HG02938 (cell line): ENCODE measurements around the gene TMEM242.
"Not testable (repeated sequence)": the region's sequence is repeated elsewhere in the genome, so short reads cannot be mapped to it uniquely, and the experiment has no call there.

Source experiments
- ATAC-seq: cut with Tn5 transposase; IDR thresholded peaks from one replicate; pipeline ENCODE4 v1.9.1; 2021; ENCODE audit warnings: mild to moderate bottlenecking, moderate library complexity; ENCODE audit not compliant: unreplicated experiment

TMEM242 gene

DNA sequence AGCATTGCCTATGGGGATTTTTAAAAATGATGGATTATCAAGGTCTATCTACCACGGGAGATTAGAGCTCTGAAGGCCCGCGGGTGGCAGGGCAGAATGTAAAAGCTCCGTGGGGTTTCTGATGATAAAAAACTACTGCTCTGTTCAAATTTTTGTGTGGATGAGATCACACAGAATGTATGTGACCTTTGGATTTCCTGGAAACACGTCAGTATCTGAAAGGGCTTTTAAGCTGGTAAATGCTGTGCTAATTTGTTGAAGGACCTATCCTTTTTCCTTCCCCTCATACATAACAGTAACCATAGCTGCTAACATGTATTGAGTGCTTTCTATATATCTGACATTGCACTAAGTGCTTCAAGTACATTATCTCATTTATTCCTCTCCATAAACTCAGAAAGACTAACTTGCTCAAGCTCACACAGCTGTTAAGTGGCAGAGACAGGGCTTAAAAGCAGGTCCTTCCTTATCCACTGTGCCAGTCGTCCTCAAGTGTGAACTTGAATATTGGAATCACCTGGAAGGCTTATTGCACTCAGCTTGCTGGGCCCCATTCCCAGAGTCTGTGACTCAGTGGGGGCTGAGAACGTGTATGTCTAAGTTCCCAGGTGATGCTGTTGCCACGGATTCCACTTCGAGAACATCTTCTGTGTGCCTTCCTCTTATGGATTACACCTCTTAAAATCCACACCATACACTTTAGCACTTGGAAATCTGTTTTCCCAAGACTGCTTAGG lies 1.9 kb upstream of the TMEM242 start:
- ATAC-seq: no peak

DNA sequence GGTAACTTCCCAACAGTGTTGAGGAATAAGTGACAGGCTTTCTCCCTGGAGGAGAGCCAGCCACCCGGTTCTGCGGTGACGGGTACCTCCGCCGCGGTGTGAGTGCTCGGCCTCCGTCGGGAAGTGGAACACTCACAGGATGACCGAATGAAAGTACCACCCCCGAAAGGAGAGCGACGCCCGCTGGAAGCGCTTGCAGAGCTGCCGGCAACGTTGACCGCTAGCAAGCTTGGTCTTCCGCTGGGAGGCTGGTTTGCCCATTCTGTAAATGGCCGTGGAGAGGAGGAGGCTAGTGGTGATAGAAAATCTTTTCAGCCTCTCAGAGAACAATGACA lies 614 bp upstream of the TMEM242 start:
- ATAC-seq: peak; percentile 28

DNA sequence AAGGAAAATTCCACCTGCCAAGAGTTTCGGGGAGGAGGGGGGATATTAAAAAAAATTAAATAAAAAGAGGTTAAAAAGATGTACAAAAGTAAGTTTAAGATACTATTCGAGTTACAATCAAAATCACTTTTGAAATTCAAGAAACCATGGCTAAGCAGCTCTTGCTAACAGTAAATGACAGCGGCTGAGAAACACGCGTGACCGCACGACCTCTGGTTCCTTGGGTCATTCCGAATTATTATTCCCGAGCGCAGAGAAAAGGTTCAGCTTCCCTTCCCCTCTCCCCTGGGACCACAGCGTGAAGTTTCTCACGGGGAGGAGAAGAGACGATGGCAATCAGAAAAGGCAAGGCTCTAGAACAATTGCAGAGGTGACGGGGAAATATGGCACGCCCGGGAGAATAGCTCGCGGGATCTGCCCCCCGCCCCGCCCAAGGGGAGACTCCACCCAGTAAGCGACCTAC lies 496 bp downstream of the TMEM242 start:
- ATAC-seq: no peak

DNA sequence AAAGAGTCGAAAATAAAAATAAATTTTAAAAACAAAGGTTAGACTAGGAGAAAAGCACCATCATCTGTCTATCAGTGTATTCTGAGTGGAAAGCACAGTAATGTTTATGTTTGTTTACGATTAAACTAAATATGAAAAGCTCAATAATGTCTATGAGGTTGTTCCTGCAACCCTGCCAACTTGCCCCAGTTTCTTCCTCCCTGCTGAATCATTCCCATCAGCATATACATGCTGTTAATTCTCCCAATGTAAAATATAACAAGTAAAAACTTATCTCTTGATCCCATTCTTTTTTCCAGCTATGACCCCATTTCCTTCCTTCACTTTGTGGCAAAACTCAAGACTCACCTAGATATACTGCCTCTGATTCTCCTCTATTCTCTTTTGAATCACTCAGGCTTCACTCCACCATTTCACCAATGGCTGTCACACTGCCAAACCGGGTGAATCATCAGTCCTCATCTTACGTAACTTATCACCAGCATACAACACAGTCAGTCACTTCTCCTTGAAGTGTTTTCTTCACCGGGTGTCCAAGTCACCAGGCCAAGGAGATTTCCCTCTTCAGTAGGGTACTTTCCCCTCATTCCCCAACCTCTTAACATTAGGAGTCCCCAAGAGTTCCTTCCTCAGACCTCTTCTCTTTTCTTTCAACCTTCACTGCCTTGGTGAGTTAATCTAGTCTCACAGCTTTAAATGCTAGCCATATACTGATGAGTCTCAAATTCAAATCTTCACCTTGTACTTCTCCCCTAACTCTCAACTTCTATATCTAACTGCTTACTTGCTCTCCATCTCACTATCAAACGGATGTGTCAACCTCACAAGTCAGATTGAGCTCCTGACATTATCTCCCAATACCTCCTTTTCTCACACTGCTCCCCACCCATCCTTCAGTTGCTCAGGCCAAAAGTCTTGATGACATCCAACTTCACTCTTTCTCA lies 6.2 kb downstream of the TMEM242 start:
- ATAC-seq: no peak

DNA sequence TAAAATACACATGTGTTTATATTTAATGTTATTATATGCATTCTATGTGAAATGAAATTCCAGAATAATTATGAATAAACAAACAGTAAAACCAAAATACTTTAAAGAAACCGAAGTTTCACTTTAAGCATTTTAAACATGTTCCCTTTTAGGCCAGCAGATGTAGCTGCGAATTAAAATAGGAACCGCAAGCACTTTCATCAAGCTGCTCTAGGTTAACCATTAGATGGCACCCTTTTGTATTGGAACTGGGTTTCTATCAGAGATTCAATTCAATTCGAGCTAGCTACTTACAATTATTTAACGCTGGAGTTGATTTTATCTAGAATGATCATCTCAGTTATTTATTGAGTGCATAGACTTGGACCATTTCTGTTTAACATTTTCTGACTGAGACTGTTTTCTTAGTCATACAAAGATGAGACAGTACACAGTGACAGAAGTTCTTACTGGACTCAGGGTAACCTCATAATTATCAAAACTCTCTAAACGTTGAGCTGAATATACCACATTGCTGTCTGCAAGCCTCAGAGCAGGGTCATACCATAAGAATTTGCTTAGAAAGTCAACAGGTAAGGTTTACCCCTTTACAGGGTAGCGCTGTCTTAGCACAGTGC lies 8.5 kb downstream of the TMEM242 start:
- ATAC-seq: no peak

DNA sequence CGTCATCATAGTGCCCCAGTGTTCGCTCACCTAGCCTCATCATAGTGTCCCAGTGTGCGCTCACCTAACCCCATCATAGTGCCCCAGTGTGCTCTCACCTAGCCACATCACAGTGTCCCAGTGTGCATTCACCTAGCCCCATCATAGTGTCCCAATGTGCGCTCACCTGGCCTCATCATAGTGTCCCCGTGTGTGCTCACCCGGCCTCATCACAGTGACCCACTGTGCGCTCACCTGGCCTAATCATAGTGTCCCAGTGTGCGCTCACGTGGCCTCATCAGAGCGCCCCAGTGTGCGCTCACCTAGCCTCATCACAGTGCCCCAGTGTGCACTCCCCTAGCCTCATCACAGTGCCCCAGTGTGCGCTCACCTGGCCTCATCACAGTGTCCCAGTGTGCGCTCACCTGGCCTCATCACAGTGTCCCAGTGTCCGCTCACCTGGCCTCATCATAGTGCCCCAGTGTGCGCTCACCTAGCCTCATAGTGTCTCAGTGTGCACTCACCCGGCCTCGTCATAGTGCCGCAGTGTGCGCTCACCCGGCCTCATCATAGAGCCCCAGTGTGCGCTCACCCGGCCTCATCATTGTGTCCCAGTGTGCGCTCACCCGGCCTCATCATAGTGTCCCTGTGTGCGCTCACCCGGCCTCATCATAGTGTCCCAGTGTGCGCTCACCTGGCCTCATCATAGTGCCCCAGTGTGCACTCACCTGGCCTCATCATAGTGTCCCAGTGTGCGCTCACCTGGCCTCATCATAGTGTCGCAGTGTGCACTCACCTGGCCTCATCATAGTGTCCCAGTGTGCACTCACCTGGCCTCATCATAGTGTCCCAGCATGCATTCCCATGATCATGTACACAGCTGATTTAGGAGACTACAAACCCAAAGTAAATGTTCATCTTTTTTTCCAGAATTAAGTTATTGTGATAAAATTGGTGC lies 9.5 kb downstream of the TMEM242 start:
- no peak for ATAC-seq

DNA sequence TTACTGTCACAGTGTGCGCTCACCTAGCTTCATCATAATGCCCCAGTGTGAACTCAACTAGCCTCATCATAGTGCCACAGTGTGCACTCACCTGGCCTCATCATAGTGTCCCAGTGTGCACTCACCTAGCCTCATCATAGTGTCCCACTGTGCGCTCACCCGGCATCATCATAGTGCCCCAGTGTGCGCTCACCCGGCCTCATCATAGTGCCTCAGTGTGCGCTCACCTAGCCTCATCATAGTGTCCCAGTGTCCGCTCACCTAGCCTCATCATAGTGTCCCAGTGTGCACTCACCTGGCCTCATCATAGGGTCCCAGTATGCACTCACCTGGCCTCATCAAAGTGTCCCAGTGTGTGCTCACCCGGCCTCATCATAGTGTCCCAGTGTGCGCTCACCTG lies 10.6 kb downstream of the TMEM242 start:
- no peak for ATAC-seq

DNA sequence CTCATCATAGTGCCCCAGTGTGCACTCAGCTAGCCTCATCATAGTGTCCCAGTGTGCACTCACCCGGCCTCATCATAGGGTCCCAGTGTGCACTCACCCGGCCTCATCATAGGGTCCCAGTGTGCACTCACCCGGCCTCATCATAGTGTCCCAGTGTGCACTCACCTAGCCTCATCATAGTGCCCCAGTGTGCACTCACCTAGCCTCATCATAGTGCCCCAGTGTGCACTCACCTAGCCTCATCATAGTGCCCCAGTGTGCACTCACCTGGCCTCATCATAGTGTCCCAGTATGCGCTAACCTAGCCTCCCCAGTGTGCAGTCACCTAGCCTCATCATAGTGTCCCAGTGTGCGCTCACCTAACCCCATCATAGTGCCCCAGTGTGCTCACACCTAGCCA lies 12.6 kb downstream of the TMEM242 start:
- not testable (repeated sequence) for ATAC-seq

DNA sequence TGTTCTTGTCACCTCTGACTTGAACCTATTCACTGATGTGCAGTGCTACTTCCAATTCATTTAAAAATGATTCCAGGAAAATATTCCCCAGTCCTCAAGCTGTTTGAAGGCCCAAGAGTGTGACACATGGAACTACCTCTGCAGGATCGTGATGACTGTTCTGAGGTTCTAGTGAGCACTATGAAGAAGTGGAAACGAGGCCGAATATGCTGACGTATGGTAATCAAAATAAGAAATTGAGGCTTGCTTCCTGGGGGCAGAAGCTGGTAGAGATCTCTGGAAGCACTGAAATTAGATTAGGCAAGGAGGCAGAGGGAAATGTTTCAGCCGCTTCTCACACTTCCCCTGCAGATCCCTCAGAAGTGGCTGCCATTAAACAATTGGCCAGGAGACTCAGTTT lies 15.7 kb downstream of the TMEM242 start:
- ATAC-seq: no peak

DNA sequence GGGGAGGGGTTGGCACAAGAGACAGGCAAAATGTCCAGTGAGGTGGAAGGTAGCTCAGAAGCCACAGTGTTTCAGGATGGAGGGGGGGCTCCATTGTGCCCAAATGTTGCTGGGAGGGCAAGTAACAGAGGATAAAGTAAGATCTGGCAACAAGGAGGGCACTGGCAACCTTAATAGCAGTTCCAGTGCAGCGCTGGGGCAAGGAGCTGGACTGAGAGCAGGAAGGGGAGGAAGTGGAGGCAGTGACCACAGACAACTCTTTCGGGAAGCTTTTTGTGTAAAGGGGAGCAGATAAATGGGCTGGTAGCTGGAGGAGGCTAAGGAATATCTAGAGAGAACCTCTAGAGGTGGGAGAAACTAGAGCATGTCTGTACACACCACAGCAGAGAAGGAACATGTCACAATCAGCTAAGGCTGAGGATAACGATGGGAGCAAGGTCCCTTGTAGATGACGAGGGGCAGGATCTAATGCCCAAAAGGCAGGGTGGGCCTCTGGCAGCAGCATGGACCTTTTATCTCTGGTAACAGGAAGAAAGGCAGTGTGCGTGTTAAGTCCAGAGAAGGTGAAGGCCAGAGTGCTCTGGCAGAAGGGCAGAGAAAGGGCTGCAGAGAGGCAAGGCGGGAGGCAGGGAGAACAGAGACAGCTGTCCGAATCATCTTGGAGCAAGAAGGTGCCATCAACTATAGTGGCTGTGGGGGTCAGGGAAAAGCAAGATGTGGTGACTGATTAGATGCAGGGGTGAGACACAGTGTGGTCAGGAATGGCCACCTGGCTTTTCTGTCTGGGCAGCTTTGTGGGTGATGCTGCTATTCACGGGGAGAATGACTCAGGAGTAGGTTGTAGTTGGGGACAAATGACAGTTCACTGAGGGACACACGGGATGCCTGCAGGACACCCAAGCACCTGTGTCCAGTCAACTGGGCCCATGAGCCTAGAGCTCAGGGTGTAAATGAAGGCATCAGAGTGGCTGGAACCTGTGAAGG lies 17.4 kb downstream of the TMEM242 start:
- ATAC-seq: no peak

DNA sequence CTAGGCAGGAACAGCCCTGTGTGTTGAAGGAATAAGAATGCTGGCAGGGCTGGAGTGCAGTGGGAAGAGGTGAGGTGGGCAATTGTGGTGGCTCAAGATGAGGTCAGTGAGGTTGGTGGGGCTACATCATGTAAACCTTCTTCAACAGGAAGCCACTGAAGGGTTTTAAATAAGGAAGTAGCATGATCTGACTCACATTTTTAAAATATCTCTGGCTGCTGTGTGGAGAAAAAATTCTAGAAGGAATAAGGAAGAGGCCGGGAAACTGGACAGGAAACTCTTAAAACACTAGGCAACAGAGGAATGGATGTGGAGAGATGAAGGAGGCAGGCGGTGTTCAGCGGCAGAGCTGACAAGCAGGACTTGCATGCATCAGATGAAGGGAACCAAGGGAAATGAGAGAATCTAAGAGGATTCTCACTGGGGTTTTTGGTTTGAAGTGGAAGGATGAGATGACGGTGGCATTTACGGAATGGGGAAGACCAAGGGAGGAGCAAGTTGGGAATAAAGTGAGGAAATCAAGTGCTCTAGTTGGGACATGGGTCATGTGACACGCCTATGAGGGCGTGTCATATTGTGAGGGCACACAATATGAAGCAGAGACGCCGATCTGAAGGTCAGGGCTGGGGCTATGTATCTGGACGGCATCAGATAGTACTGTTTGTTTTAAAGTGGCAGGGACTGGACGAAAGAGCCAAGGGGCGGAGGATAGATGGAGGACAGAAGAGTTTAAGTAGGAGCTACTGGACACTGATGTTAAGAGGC lies 18.2 kb downstream of the TMEM242 start:
- no peak for ATAC-seq

DNA sequence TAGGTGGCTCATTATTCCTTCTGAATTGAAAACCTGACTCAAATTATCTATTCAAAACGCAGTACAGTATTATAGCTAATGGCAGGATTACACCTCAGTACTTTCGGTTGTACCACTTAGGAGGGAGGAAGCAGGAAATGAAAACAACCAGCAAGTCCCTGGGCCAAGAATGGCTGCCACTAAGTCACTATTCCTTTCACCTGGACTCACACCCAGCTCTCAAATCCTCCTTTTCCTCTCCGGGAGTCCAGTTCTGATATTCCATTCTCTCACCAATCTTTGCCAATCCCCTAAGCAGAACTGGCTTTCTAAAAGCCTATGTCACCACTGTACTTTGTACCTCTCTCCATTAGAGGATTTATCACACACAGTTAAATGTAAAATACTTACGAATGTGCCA lies 20.6 kb downstream of the TMEM242 start:
- ATAC-seq: no peak

DNA sequence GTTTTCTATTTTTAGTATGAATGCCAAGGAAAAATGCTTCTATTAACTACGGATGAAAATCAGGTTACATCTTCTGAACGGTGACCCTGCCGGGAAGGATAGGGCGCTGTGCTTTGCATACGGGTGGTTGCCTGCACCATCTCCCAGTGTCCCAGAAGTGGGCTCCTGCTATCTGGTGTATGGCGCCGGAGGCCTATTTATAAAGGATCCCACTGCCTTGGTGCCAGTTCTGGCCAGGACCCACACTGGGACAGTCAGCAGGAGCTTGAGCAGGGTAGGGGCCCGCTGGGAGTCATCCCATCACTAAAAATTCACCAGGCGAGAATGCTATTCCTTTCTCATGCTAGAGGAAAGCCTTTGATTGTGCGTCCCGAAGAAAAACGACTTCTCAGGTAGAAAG lies 22.9 kb downstream of the TMEM242 start:
- no peak for ATAC-seq

DNA sequence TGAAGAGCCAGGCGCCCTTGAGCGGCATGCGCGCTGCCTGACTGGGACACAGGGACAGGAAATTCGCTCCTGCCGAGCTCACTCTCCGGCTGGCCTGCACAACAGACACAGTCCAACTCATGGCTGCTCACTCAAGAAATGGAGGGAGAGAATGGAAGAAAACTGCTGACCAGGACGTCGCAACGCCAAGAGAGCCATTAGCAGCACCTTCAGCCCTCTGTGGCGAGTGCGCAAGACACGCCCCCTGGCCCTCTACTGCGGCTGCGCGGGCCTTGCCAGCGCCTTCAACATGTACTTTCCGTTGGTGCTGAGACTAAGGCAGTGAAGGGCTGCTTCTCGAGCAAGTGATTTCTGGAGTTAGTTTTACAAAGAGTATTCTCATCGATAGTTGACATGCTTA lies 23.3 kb downstream of the TMEM242 start:
- no peak for ATAC-seq

DNA sequence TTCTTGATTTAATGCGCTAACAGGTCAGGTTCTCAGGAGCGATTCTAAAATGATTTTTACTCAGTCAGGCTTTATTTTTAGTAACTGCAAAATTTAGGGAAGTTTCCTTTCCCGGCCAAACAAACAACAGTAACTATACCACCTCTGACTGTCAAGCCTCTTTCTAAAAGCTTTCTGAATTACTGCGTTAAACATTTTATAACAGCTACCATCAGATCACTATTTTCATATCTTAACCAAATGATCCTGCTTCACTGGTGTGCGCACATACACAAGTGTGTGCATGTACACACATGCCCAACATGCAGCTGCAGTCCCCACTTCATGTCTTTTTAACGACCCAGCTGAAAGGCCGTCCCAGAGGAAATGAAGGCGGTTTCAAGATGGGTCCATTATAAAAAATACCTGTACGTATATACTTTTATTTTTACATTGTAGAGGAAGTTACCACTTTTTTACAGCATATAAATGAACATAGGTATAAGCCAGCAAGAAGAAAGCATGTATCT lies 25.0 kb downstream of the TMEM242 start:
- ATAC-seq: no peak

DNA sequence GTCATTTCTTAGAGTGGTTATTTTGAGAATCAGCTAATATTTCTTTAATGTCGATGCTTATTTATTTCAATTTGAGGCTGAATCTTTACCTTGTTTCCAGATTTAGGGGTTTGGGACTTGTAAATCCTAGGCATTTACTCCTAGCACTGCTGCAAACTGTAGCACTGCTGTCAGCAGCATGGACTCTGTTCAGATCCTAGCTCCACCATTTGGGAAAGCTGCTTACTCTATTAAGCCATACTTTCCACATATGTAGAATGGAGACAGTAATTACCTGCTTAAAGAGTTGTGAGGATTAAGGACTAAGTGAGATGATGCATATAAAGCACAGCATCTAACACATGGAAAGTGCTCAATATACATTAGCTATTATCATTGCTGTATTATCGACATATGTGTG lies 28.7 kb downstream of the TMEM242 start:
- ATAC-seq: no peak

DNA sequence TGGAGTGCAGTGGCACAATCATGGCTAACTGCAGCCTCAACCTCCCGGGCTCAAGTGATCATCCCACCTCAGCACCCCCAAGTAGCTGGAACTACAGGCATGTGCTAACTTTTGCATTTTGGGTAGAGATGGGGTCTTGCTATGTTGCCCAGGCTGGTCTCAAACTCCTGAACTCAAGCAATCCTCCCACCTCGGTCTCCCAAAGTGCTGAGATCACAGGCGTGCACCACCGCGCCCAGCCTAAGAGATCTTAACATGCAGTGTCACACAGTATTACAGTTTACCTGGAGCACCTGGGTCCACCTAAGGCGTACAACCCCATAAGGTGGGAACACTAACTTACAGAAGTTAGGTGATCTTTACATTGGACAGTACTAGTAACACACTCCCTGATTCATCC lies 29.5 kb downstream of the TMEM242 start:
- ATAC-seq: no peak

DNA sequence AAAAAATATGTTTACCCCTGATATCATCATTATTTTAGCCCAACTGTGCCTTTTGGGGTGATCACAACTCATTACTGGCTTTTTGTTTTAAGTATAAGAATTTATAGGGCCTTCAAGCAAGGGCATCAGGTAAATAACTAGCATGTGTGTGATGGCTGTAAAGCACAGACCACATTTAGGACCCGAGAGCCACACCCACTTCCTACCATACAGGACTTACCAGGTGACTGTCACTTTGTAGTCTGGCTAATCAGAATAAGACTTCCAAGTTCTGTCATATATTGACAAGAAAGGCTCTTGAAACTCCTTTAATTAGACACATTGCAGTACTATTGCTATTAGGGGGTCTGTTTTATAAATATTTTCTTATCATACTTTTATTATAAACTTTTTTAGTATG lies 31.1 kb downstream of the TMEM242 start:
- ATAC-seq: no peak

DNA sequence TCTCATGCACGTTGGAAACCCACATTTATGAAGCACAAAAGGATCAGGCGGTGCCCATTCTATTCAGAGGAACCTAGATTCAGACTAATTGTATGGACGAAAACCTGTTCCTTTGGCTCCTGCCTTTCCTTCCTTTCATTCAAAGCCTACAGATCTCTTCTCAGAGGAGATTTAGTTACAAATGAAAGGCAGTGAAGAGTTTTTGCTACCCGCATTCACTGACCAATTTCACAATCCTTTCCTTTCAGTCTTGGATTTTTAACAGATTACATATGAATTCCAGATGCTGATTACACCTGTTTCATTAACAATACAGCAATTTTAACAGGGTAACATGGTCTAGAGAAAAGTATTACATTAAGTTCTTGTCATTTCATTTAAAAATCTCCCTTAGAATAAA lies 32.0 kb downstream of the TMEM242 start:
- ATAC-seq: no peak
